Kidney capillary endothelial cell (primary cell): ENCODE results near the gene SEC16A.
"Not testable (repeated sequence)": the region's sequence is repeated elsewhere in the genome, so short reads cannot be mapped to it uniquely, and the experiment has no call there.

ENCODE experiments used
- DNase-seq: peaks from one replicate; pipeline ENCODE4 v3.0.0-alpha.2; 2018; ENCODE audit warnings: low spot score

SEC16A gene

GRCh38 chr9:136419092-136419420 lies 63.8 kb downstream of the SEC16A start:
- no peak for DNase-seq

GRCh38 chr9:136418182-136419091 lies 64.4 kb downstream of the SEC16A start:
- no peak for DNase-seq

DNA sequence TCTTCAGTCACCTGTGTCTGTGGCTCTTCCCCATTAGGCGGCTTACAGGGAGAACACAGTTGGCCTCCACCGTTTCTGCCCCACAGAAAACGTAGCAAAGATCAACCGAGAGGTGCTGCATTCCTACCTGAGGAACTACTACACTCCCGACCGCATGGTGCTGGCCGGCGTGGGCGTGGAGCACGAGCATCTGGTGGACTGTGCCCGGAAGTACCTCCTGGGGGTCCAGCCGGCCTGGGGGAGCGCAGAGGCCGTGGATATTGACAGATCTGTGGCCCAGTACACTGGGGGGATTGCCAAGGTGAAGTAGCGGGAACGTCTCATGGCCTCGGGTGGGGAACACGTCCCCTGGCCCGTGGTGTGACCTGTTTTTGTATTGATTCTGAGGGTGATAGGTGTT lies 65.9 kb downstream of the SEC16A start:
- DNase-seq, result no peak

- no peak for DNase-seq
Observed at GRCh38 chr9:136416427-136416826, 66.4 kb downstream of the SEC16A start.

DNA sequence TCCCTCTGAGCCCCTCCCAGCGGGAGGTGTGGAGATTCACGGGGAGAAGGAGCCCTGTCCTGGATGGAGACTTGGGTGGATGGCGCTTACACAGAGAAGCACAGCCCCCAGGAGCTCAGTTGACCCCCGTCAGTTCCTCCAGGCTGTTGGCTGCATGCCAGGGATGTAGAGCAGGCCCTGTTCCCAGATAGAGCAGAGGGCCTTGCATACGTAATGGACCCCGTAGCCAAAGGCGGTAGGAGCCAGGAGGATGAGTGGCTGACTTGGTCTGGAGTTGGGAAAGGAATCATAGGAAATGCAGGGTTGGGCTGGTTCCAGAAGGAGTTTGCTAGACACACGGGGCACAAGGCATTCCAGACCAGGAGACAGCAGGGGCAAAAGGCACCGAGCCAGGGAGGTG lies 69.9 kb downstream of the SEC16A start:
- DNase-seq, result no peak

DNA sequence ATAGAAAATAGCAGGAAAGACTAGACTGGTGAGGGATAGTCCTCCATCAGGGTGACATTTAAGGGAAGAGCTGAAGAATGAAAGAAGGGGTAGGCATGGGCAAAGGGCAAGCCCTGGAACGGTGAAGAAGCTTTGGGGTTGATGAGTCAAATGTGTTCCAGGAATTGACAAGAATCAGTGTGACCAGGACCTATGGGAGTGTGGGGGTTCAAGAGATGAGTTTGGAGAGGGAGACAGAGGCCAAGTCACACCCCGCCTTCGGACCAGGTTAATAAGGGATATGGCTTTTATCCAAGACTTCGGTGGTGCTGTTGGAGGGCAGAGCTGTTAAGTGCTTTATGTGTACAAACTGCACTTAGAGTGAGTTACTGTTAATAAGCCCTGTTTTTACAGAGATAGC lies 71.5 kb downstream of the SEC16A start:
- DNase-seq, result no peak

DNA sequence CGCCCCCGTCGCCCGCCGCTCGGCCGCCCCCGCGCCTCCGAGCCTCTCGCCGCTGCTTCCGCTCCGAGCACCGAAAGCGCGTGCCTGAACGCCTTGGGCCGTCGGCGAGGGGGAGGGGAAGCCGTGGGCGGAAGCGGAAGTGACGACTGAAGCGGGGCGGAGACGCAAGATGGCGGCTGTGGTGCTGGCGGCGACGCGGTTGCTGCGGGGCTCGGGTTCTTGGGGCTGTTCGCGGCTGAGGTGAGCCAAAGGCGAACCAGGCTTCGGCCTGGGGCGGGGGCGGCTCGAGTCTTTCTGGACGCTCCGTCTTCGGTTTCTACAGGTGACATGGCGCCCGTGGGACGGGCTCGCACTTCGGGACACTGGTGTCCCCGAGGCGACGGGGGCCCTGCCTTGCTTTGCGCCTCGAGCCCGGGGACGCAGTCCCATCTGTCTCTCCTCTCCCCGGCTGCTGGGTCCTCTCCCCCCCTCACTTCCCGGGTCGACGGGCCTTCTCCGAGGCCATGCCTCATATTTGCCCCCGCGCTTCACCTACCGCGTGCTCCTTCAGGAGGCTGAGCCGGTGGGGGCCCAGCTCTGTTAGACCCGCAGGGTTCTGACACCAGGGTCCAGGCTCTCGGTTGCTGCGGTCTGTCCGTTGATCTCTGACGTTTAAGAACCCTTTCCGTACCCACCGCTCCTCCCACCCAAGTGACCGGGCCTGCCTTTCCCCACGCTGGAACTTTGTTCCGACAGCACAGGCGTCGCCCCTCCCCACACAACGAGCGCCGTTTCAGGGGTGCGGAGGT lies 72.1 kb downstream of the SEC16A start, which contains the start of the genes ENTR1 and PMPCA:
TSS of gene ENTR1 (minus strand) at position 115 of the 788 bp plus-strand sequence. CDS start 217 bp downstream, outside the sequence.
TSS of gene PMPCA (plus strand) at position 159 of the 788 bp plus-strand sequence. CDS start at position 170, 11 bp downstream.
- DNase-seq, result peak; percentile 64

GRCh38 chr9:136409557-136410455 lies 73.0 kb downstream of the SEC16A start:
- DNase-seq, result no peak

- DNase-seq, result no peak
Observed at GRCh38 chr9:136407911-136408310, 74.9 kb downstream of the SEC16A start.

GRCh38 chr9:136407061-136407460 lies 75.8 kb downstream of the SEC16A start:
- DNase-seq, result not testable (repeated sequence)

GRCh38 chr9:136405904-136406303 lies 76.9 kb downstream of the SEC16A start:
- not testable (repeated sequence) for DNase-seq

DNA sequence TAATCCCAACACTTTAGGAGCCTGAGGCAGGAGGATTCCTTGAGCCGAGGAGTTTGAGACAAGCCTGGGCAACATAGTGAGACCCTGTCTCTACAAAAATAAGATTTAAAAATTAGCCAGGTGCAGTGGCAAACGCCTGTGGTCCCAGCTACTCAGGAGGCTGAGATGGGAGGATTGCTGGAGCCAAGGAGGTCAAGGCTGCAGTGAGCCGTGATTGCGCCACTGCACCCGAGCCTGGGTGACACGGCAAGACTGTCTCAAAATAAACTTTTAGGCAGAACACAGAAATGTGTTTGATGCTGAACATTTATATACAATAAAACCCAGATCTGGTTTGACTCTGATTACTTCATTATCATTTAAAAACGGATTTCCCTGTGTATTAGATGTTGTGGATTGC lies 77.4 kb downstream of the SEC16A start:
- DNase-seq, result no peak

DNA sequence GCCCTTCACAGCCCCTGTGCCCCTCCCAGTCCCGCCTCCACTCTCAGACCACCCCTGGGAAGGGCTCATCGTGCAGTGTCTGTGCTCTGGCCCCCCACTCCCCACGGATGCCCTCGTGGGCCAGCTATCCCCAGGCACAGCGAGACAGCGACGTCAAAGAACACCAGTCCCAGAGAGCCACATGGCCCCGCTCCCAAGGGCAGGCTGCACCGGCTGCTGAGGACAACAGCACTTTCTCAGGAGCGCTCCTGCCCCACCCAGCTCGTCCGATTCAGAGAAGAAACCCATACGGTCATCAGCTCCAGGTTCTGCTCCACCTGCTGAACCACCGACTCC lies 78.1 kb downstream of the SEC16A start:
- no peak for DNase-seq

- no peak for DNase-seq
Observed at GRCh38 chr9:136403915-136404800, 78.7 kb downstream of the SEC16A start.

GRCh38 chr9:136403538-136403914 lies 79.3 kb downstream of the SEC16A start:
- DNase-seq, result no peak

DNA sequence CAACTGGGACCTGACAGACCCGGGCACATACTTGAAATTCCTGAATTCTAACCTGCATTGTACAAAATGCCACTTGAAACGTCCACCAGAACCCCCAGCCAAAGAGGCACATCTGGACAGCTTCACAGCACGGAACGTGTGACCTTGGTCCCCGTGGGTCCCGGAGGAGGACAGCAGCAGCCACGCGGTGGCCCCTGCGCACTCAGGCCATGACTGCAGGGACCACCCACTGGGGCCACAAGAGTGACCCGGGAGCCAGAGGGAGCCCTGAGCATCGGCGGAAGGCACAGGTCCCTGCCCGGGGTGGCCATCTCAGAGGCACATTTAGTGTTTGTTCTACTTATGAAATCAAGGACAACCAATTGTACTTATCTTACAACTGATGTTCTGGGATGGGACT lies 80.8 kb downstream of the SEC16A start:
- no peak for DNase-seq

DNA sequence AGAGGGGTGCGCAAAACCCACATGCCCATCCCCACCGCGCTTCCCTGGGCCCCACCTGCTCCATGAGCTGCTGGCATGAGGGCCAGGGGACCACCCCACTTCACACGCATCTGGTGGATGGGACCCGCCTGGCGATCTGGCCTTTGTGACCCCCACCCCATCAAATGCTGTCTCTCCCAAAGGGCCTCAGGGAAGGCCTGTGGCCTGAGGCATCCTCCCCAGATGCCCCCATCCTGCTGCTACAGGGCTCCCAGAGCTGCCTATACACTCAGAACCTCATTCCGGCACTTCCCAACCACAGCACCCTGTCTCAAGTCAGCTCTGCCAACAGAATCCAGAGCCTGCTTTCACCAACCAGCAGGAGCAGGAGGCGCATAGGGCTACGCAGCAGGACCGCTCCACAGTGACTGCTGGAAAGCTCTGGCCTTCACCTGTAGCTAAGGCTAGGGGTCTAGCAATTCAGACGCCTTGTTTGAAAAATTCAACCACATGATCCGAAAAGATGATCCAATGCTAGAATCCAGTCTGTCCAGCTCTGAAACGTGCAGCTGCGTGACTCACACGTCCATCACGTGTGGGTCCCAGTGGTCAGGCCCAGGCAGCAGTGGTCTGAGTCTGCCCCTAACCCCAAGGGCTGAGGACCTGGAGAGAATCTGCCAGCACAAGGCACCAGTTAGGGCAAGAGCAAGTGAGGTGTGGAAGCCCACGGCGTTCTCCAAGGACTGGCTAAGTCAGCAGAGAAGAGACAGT lies 81.5 kb downstream of the SEC16A start:
- DNase-seq, result no peak

DNA sequence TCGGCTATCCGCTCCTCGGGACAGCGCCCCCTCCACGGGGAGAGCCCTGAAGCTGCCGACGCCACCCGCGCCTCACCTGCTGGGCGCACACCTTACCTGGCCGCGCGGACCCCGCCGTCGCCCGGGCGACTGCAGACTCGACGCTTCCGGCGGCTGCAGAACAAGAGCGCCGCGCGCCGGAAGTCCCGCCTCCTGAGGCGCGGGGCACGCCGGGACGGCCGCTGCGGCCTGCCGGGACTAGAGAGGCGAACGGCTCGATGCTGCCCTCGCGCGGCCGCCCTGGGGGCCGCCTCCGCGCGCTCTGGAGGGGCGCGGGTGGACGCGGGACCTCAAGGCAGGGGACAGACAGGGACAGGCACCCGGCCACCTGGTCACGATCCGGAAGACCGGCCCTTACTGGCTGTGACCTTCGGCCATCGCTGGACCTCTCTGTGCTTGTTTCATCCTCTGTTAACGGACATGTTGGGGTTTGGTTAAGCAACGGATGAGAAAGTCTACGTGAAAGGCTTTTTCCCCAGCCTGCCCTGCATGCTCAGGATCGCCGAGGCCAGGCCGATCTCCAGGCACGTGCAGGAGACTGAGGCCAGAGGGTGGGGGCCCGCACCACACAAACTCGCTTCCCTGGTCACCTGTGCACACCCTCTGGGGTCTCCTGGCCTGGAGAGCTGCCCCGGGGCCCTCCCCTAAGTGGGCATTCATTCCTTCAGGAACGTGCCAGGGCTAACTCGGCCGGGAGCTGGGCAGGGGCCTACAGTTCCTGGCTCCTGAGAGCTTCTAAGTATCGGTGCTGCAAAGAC lies 82.6 kb downstream of the SEC16A start, which contains the start of gene SNAPC4:
TSS of gene SNAPC4 (minus strand) at position 133 of the 797 bp plus-strand sequence. CDS start 1,742 bp downstream, outside the sequence.
- DNase-seq, result peak; percentile 90
